ENCODE measurements around the gene FNBP1. TPM values are rescaled to one million over a fixed set of nuclear protein-coding genes. Genes with fewer than 3 reads are reported as not detected.
A peak's percentile ranks its signal among the peaks of the same experiment; 100 is the strongest.

Gene FNBP1
- polyA plus RNA-seq, 3 donors: 37.6 to 60.7 (median 51.4) TPM

GRCh38 chr9:129902740-129903134 lies 140.3 kb downstream of the FNBP1 start:
- H3K36me3 Mint-ChIP-seq: peaks cover 78 to 90% of the 10 kb centered on the region in 2 donors
- H4K20me1 ChIP-seq (ENCODE audit: insufficient read depth, low read length): peaks cover 5% of the 10 kb centered on the region
- no peak overlapping the region for H3K4me3 Mint-ChIP-seq
- H3K9me3 Mint-ChIP-seq: peaks cover 0 to 5% (median 2%) of the 10 kb centered on the region in 7 donors
- H3K79me2 ChIP-seq (ENCODE audit: insufficient read depth, low read length): peaks cover 8% of the 10 kb centered on the region
- H3K9ac ChIP-seq (ENCODE audit: insufficient read depth, low read length, poor library complexity, severe bottlenecking): no peak overlapping the region
- peaks cover 19 to 23% of the 10 kb centered on the region in 2 donors for H3K4me1 ChIP-seq (ENCODE audit: control insufficient read depth in 1 of 2, insufficient read depth in 2 of 2, low read length in 2 of 2)
- H3K27ac ChIP-seq (ENCODE audit: low read depth in 1 of 2, low read length in 2 of 2): peak overlapping the region in 1 of 2 donors; percentile 79
- no peak overlapping the region for H3K4me3 ChIP-seq (replicated peaks in 1 of 3; ENCODE audit: low read depth in 2 of 3, low read length in 3 of 3)
- H3K4me2 ChIP-seq (replicated peaks; ENCODE audit: extremely low read depth, low read length, poor library complexity, severe bottlenecking): no peak overlapping the region
- H2AFZ ChIP-seq (ENCODE audit: insufficient read depth, low read depth, low read length, poor library complexity, severe bottlenecking): no peak overlapping the region
- H3K27me3 Mint-ChIP-seq (ENCODE audit: low read depth in 3 of 3): peaks cover 0 to 4% (median 3%) of the 10 kb centered on the region in 3 donors
- TF ChIP-seq CTCF (IDR thresholded peaks at IDR 0.05): no peak
- no peak for DNase-seq
- H3K9me3 ChIP-seq (replicated peaks in 1 of 2; ENCODE audit: control insufficient read depth in 1 of 2, insufficient read depth in 1 of 2, low read length in 2 of 2): no peaks in the 10 kb centered on the region
- peaks cover 17% of the 10 kb centered on the region for H3K4me1 Mint-ChIP-seq
- H3K36me3 ChIP-seq (replicated peaks in 1 of 2; ENCODE audit: control insufficient read depth in 1 of 2, insufficient read depth in 2 of 2, low read length in 2 of 2): peaks cover 57 to 85% of the 10 kb centered on the region in 2 donors
- 100% methylated on average over 6 of the region's 8 CpGs for WGBS (ENCODE audit: insufficient coverage)
- H3K27ac Mint-ChIP-seq: peak overlapping the region in 4 of 7 donors; percentile 22 to 65 (median 48)
- H3K27me3 ChIP-seq (ENCODE audit: control insufficient read depth in 2 of 2, insufficient read depth in 2 of 2, low read length in 2 of 2): no peaks in the 10 kb centered on the region
- intact Hi-C loops (cut with micrococcal nuclease): no loop called here

GRCh38 chr9:129901993-129902739 lies 140.8 kb downstream of the FNBP1 start:
- peaks cover 74 to 88% of the 10 kb centered on the region in 2 donors for H3K36me3 Mint-ChIP-seq
- Histone ChIP-seq H3K9ac (ENCODE audit: insufficient read depth, low read length, poor library complexity, severe bottlenecking) (no peak overlapping the region), H3K79me2 (ENCODE audit: insufficient read depth, low read length) (peaks cover 8% of the 10 kb centered on the region), H3K36me3 (replicated peaks in 1 of 2; ENCODE audit: control insufficient read depth in 1 of 2, insufficient read depth in 2 of 2, low read length in 2 of 2) (peaks cover 54 to 81% of the 10 kb centered on the region in 2 donors), H3K9me3 (replicated peaks in 1 of 2; ENCODE audit: control insufficient read depth in 1 of 2, insufficient read depth in 1 of 2, low read length in 2 of 2) (no peaks in the 10 kb centered on the region), H3K4me3 (replicated peaks in 1 of 3; ENCODE audit: low read depth in 2 of 3, low read length in 3 of 3) (no peak overlapping the region), H4K20me1 (ENCODE audit: insufficient read depth, low read length) (peaks cover 5% of the 10 kb centered on the region), H3K4me1 (ENCODE audit: control insufficient read depth in 1 of 2, insufficient read depth in 2 of 2, low read length in 2 of 2) (peaks cover 21 to 26% of the 10 kb centered on the region in 2 donors), H2AFZ (ENCODE audit: insufficient read depth, low read depth, low read length, poor library complexity, severe bottlenecking) (no peak overlapping the region), H3K27ac (ENCODE audit: low read depth in 1 of 2, low read length in 2 of 2) (peak overlapping the region; percentile 59 to 79), H3K27me3 (ENCODE audit: control insufficient read depth in 2 of 2, insufficient read depth in 2 of 2, low read length in 2 of 2) (no peaks in the 10 kb centered on the region), H3K4me2 (replicated peaks; ENCODE audit: extremely low read depth, low read length, poor library complexity, severe bottlenecking) (no peak overlapping the region)
- TF ChIP-seq CTCF (IDR thresholded peaks at IDR 0.05): no peak
- H3K4me1 Mint-ChIP-seq: peaks cover 20% of the 10 kb centered on the region
- peak overlapping the region; percentile 23 to 83 (median 77) for H3K27ac Mint-ChIP-seq
- no peak for DNase-seq
- peaks cover 0 to 3% (median 1%) of the 10 kb centered on the region in 3 donors for H3K27me3 Mint-ChIP-seq (ENCODE audit: low read depth in 3 of 3)
- intact Hi-C loops (cut with micrococcal nuclease): no loop called here
- WGBS (ENCODE audit: insufficient coverage): no CpG with 5 or more reads among the region's 9 CpGs
- H3K9me3 Mint-ChIP-seq: peaks cover 0 to 5% (median 2%) of the 10 kb centered on the region in 7 donors
- no peak overlapping the region for H3K4me3 Mint-ChIP-seq
